GM19238 (cell line): Measurements from ENCODE around the gene FURIN.
A peak's percentile ranks its signal among the peaks of the same experiment; 100 is the strongest.
"Not testable (repeated sequence)": the region's sequence is repeated elsewhere in the genome, so short reads cannot be mapped to it uniquely, and the experiment has no call there.

Source experiments
- DNase-seq: peaks from one replicate; pipeline ENCODE4 v3.0.0; 2011; ENCODE audit warnings: low spot score; ENCODE audit not compliant: insufficient read length

FURIN gene

DNA sequence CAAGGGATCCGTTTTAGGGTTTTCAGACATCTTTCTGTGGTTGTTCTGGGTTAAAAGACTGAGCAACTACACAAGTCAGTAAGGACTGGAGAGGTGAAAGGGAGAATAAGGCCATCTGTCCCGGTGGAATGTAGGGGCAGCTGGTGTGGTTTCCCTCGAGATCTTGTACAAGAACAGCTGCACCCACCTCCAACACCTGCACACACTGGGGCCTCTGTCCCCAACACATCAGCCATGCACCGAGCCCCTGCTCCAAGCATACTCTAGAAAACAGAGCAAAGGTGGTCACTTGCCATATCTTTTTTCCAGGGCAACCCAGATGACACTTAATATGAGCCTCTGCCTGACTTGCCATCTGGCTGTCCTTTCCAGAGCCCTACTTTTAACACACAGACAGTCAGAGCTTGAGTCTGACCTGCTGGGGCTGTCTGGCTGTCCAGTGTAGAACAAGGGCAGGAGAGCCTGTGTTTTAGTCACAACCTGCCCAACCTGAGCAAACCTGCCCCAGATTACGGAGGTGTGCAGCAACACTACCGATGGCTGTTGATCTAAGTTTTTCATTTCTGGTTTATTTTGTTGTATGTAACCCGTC is 46.9 kb downstream of the FURIN start:
- DNase-seq = no peak

DNA sequence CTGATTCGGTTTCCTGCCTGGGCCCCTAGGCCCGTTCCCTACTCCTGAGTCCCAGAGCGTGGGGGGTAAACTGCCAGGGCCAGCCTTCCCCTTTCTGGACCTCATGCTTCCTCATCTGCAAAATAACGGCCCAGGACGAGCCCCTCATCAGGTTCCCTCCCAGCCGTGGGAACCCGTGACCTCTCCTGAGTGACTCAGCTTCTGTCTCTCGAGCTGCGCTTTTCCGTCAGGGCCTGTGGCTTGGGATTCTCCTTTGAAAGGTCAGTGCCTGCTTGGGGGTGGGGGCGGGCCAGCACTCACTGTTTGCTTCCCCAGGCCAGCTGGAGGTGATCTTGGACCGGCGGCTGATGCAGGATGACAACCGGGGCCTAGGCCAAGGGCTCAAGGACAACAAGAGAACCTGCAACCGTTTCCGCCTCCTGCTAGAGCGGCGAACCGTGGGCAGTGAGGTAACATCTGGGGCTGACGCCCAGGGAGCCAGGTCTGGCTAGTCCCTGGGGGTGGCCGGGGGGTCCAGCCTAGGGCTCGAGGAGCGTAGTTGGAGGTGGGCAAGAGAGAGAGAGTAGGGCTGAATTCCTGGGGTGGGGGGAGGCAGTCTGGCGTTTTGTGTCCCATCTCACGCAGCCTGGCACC is 47.5 kb downstream of the FURIN start:
- no peak for DNase-seq

DNA sequence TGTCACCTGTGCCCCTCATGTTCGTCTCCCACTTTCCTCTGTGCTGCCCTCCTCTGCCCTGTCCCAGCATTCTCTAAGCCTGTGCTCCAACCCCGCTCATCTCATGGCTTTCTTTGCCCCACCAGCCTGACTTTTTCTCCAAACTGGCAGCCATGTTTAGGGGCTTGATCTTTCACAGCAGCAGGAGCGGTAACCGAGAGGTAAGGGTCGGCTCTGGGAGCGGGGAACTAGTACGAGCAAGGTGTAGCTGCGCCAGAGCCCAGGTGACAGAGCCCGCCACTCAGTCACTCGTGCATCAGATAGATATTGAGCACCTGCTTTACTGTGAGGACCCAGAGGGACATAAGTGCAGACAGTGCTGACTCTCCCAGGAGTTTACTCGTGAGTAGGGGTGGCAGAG is 48.1 kb downstream of the FURIN start:
- no peak for DNase-seq

DNA sequence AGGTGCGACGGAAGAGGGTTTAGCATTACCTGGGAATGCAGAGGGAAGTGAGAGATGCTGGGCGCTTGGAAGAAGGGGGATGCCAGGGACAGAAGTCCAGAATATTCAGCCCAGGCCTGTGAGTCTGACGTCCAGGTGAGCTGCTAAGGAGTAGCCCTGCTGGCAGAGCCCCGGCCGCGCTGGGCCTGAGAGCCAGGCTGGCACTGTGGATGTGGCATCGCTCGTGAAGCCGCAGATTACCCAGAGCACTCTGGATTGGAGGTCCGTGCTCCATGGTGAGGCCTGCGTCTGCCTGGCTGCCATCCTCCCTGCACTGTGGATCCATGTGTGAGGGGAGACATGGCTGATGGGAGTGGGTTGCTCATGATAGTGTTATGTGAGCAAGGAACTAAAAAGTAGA is 49.2 kb downstream of the FURIN start:
- DNase-seq = no peak

DNA sequence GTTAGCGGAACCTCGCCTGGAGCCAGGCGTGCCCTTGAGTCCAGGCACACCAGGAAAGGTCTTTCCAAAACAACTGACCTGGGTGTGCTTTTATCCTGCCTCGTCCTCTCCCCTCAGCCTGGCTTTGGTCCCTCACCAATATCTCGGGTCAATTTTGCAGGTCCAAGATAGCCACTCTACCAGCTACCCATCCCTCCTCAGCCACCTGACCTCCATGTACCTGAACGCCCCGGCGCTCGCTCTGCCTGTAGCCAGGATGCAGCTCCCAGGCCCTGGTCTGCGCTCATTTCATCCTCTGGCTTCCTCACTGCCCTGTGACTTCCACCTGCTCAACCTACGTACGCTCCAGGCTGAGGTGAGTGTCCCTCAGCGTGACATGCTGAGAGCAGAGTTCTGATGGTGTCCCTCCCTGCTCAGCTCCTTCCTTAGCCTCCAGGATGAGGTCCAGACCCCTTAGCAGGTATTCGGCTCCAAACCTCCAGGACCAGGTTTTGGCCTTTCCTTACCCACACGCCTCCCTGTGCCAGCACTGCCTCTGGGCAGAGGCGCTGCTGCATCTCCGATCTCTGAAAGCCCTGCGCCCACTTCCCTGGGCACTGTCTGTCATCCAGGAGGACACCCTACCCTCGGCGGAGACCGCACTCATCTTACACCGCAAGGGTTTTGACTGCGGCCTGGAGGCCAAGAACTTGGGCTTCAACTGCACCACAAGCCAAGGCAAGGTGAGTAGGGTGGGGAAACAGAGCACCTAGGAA is 49.8 kb downstream of the FURIN start:
- DNase-seq = no peak

DNA sequence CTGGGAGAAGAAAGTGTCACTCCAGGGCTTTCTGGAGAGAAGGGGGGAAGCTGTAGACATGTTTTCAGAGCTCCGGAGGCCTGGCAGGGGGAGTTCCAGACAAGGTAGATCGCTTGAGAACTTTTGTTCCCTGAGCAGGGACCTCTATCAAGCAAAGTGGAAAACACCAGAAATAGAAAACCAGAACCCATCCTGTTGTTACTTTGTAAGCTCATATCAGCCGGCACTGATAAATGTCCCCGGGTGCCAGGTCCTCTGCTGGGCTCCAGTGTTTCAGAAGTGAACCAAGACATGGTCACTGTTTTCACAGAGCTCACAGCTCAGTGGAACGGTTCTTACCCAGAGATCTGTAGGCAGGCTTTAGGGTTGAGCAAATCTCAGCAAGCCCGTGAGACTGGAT is 50.4 kb downstream of the FURIN start:
- DNase-seq = no peak

DNA sequence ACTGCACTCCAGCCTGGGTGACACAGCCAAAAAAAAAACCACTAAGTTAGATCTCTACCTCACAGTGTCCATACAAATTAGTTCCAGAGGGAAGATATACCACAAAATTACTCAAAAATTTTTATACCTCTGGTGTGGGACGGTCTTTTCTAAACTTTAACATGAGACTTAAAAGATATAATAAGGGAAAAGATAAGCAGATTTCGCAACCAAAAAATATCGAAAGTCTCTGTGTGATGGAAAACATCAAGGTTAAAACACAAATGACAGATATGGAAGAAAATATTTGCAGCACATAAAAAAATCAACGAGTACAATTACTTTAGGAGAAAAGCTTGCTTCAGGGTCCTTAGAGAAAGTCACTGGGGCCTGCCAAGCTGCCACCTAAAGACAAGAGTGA is 53.5 kb downstream of the FURIN start:
- DNase-seq = no peak

DNA sequence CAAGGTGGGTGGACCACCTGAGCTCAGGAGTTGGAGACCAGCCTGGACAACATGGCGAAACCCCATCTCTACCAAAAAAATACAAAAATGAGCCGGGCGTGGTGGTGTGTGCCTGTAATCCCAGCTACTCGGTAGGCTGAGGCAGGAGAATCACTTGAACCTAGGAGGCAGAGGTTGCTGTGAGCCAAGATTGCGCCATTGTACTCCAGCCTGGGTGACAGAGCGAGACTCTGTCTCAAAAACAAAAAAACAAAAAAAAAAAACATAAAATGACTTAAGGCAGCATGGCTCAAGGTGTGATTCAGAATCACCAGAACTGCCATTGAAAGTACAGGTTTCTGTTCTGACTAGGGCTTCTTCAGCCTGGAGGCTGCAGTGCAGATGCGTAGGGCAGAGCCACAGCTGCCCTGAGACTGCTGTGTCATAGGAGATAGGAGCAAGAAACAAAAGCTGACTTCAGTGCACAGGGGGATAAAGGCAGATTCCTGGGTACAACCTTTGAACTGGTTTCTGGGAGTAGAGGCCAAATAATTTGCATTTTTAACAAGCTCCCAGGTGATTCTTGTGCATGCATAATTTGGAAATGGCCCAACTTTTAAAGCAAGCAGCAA is 54.4 kb downstream of the FURIN start:
- DNase-seq = peak; percentile 70

DNA sequence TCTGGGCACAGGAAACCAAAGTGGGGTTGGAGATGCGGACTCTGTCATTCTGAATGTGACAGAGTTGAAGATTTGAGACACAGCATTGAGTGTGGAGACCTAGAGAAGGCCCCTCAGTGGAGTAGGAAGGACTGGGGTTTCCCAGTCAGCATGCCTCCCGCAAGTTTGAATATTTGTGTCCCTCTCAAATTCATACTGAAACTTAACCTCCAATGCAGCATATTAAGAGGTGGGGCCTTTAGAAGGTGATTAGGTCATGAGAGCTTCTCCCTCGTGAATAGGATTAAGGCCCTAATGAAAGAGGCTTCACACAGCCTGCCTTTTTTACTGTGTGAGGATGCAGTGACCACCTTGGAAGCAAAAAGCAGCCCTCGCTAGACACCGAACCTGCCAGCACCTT is 56.0 kb downstream of the FURIN start:
- peak; percentile 61 for DNase-seq

DNA sequence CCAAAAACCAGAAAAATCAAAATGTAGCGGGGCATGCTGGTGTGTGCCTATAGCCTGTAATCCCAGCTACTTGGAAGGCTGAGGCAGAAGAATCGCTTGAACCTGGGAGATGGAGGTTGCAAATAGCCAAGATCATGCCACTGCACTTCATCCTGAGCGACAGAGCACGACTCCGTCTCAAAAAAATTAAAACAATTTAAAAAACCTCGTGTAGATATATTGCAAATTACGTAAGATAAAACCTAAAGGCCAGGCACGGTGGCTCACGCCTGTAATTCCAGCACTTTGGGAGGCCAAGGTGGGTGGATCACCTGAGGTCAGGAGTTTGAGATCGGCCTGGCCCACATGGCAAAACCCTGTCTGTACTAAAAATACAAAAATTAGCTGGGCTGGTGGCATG is 58.4 kb downstream of the FURIN start:
- DNase-seq = not testable (repeated sequence)

DNA sequence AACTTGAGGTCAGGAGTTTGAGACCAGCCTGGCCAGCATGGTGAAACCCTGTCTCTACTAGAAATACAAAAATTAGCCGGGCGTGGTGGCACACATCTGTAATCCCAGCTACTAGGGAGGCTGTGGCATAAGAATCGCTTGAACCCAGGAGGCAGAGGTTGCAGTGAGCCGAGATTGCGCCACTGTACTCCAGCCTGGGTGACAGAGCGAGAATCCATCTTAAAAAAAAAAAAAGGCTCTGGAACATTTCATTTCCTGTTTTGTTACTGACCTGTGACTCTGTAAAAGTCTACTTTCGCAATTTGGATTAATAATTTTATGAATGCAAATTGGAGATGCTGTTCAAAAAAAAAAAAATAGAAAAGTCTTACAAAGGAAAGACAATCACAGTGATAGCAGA is 59.7 kb downstream of the FURIN start:
- not testable (repeated sequence) for DNase-seq

DNA sequence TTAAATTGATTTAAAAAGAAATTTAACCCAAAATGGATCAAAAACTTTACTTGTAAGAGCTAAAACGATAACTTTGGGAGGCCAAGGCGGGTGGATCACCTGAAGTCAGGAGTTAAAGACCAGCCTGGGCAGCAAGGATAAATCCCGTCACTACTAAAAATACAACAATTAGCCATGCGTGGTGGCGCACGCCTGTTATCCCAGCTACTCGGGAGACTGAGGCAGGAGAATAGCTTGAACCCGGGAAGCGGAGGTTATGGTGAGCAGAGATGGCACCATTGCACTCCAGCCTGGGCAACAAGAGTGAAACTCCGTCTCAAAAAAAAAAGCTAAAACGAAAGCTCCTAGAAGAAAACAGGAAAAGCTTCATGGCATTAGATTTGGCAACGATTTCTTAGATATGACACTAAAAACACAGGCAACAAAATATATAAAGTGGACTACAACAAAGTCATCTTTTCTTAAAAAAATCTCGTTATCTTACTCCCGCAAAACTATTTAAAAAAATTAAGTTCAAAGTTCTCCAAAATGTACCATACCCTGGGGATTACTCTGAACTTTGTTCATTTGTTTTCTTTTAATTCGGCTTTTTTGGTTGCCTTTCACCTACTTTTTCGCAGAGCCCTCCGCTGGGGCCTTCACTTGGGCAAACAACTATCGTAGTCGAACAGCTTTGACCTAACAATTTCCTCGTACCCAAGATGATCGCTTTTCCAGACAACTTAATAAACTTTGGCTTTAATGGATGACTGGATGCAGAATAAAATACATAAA is 61.0 kb downstream of the FURIN start:
- DNase-seq = no peak

DNA sequence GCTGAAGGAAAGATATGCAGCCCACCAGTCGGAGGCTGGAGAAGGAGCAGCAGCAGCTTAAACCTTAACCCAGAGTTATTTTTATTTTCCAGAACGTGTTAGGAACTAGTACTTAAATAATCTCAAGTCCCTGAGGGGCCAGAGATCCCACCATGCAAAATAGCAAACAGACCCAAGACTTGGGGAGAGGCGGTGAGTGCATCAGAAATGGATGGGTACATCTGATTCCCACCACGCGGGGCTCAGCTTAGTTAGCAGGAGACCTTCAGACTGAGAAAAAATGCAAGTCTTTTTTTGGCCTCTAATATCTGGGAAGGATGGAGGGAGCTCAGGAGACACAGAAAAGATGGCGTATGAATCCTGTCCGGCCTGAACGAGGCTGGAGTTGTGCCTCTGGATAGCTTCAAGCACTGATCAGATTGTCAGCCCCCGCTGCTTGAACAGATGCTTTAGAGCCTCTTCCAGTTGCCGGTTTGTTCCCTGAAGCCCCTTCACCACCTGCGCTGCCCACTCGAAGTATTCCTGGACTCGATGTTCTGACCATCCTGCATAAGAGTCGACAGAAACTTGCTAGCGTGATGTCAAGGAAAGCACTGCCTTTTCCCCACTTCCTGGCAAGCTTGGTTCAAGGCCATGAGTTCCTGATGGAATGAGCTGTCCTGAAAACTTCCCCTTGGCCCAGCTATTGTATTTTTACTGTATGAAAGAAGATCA is 62.6 kb downstream of the FURIN start:
- no peak for DNase-seq

DNA sequence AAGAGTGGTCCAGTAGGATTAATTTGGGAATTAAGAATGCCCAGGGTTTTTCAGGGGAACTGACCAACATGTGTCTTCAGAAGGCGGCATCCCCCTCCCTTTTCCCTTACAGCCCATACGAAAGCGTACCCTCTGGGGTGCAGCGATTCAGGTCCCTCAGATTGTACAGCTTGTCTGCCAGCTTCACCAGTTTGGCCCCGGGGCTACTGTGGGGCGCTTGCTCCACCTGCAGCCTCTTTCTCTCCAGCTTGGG is 63.1 kb downstream of the FURIN start:
- DNase-seq = no peak

DNA sequence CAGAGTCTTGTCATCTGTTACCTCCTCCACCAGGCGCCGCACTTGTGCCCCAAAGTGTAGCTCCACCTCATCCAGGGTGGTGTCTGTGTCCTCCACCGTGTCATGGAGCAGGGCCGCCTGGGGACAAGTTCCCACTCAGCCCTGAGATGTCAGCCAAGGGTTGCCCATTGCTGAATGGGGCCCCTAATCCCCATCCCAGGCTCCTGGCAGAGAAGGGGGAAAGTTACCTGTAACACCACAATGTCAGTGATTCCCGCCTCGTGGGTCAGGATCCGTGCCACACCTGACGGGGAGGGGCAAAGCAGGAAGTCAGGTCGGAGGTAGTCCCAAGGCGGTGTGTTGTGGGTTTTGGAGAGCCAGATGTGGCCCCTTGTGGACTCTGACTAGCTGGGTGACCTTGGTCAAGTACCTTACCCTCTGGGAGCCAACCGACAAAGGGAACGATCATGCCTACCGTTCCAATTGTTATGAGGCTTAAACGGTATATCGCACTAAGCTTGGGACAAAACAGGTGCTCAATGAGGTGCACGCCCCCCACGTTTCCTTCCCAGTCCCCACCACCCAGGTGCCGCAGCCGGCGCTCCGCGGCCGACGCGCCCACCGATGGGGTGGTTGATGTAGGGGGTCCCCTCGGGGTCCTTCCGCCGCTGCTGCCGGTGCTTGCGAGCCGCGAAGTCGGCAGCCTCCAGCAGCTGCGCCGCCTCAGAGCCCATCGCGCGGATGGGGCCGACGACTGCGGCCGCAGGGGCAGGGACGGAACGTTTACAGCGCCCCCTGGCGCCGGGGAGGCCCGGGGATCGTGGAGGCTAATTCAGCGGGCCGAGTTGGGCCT is 63.7 kb downstream of the FURIN start, which contains the start of gene HDDC3:
Gene HDDC3, minus strand, starts transcription at position 722 of the 832 bp plus-strand sequence. Its CDS starts 9 bp downstream, at position 713.
- peak; percentile 83 for DNase-seq

DNA sequence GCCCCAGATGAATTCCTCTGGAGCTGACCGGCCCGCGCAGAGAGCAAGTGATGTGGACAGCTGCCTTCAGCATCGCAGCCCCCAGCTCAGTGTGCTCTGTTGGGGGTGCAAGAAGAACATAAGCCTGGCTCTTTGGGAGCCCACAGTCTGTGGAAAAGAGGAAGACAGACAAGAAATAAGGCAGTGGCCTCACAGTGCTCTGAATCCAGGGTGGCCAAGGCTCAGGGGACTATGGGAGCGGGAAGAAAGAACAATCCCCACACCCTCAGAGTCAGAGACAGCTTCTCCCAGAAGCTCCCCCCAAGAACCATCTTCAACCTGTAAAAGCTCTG is 64.2 kb downstream of the FURIN start:
- no peak for DNase-seq
